HepG2 (cell line): Measurements from ENCODE around the gene CIAO3. TPM values are rescaled to one million over a fixed set of nuclear protein-coding genes. Genes with fewer than 3 reads are reported as not detected.
A peak's percentile ranks its signal among the peaks of the same experiment; 100 is the strongest.

Experiments
- ATAC-seq: fragments of 200-7000 bp; cut with Tn5 transposase; 3 replicates; pipeline ENCODE4 v1.9.1; 2020; ENCODE audit warnings: mild to moderate bottlenecking, moderate library complexity
- BruUV-seq: library from RNA; stranded (reverse); fragments of 400-500 nt; replicated peaks from 2 replicates; lab custom pipeline; 2021; lab: Mats Ljungman, UMichigan
- CTCF ChIA-PET: fragments of 300-600 bp; formaldehyde crosslinking; extraction: SDS; loops from one replicate; lab custom pipeline; 2021; ENCODE audit warnings: low total read pairs, inconsistent platforms, low intra/inter-chr PET ratio; lab: Yijun Ruan, JAX
- POLR2A ChIA-PET: fragments of 350-600 bp; sonication (Branson Sonifier 250); formaldehyde crosslinking; loops from one replicate; lab custom pipeline; 2020; ENCODE audit warnings: antibody characterized with exemption, inconsistent platforms; lab: Yijun Ruan, JAX
- DNase-seq: peaks from one replicate; pipeline ENCODE4 v3.0.0-alpha.2; 2015; ENCODE audit warnings: low spot score
- FAIRE-seq: peaks from 3 replicates; lab custom pipeline; 2011; peaks lifted over from hg19 to GRCh38; lab: Jason Lieb, UNC
- H2AFZ ChIP-seq: one replicate; pipeline ENCODE4 v1.6.1; 2011; ENCODE audit warnings: low read length, inconsistent platforms
- H3K27ac ChIP-seq: fragments of 300-600 bp; 3 replicates; pipeline ENCODE4 v1.8.0; 2011; ENCODE audit warnings: mixed run types, mild to moderate bottlenecking, mixed read lengths, low read length, inconsistent platforms; ENCODE audit not compliant: insufficient read depth; ENCODE audit errors: extremely low read length
- H3K27me3 ChIP-seq, 2 experiments: fragments of 200-600 bp in 1 of 2; 2 replicates in 1 of 2; 3 replicates in 1 of 2; pipeline versions ENCODE4 v1.6.0 to v1.8.0; 2011; ENCODE audit warnings: low read length in 2 of 2, mild to moderate bottlenecking in 2 of 2, moderate library complexity in 2 of 2, inconsistent platforms in 1 of 2; ENCODE audit not compliant: insufficient read depth in 2 of 2, control insufficient read depth in 1 of 2
- H3K36me3 ChIP-seq, 2 experiments: fragments of 200-600 bp in 1 of 2; replicated peaks in 1 of 2; 2 replicates in 1 of 2; 3 replicates in 1 of 2; pipeline versions ENCODE4 v1.5.1 to v1.8.0; 2011; ENCODE audit warnings: low read length in 2 of 2, inconsistent platforms in 1 of 2; ENCODE audit not compliant: insufficient read depth in 2 of 2, control insufficient read depth in 1 of 2
- H3K4me1 ChIP-seq: 2 replicates; pipeline ENCODE4 v1.5.1; 2012; ENCODE audit warnings: low read length, inconsistent platforms; ENCODE audit not compliant: insufficient read depth
- H3K4me2 ChIP-seq: 2 replicates; pipeline ENCODE4 v1.6.0; 2011; ENCODE audit warnings: low read depth, low read length, inconsistent platforms
- H3K4me3 ChIP-seq, 3 experiments: fragments of 200-600 bp in 1 of 3; sonication (generic), shearing (Covaris generic) in 1 of 3; replicated peaks in 1 of 3; 2 replicates each; pipeline ENCODE4 v1.5.1; 2011 to 2016; ENCODE audit warnings: low read length in 3 of 3, inconsistent platforms in 2 of 3, low read depth in 2 of 3, mild to moderate bottlenecking in 2 of 3, control low read depth in 1 of 3, mixed read lengths in 1 of 3; ENCODE audit not compliant: insufficient read depth in 1 of 3
- H3K79me2 ChIP-seq: one replicate; pipeline ENCODE4 v1.6.1; 2011; ENCODE audit warnings: low read length, inconsistent platforms; ENCODE audit not compliant: insufficient read depth
- H3K9ac ChIP-seq: 2 replicates; pipeline ENCODE4 v1.6.0; 2011; ENCODE audit warnings: mild to moderate bottlenecking, low read depth, low read length, inconsistent platforms; ENCODE audit not compliant: insufficient read depth
- H3K9me3 ChIP-seq: 2 replicates; pipeline ENCODE4 v1.5.1; 2012; ENCODE audit warnings: mild to moderate bottlenecking, low read length
- H4K20me1 ChIP-seq: 2 replicates; pipeline ENCODE4 v1.6.0; 2011; ENCODE audit warnings: inconsistent platforms, mild to moderate bottlenecking, low read length, moderate library complexity; ENCODE audit not compliant: insufficient read depth
- AGO1 ChIP-seq: fragments of 200-400 bp; formaldehyde crosslinking; IDR thresholded peaks from 2 replicates; pipeline ENCODE4 v1.6.1; 2017; ENCODE audit warnings: mild to moderate bottlenecking, low read depth, low read length, moderate library complexity; ENCODE audit not compliant: poor library complexity, severe bottlenecking
- AGO2 ChIP-seq: fragments of 200-400 bp; formaldehyde crosslinking; optimal IDR thresholded peaks from 2 replicates; pipeline ENCODE3; 2017; ENCODE audit warnings: mild to moderate bottlenecking, low read depth, low read length, moderate library complexity
- PTBP1 ChIP-seq: fragments of 200-400 bp; formaldehyde crosslinking; IDR thresholded peaks from 2 replicates; pipeline ENCODE4 v1.6.1; 2018; ENCODE audit warnings: low read length, low read depth; ENCODE audit not compliant: poor library complexity, severe bottlenecking
- ZBTB49 ChIP-seq: sonication (generic); formaldehyde crosslinking; IDR thresholded peaks from 2 replicates; pipeline ENCODE4 v1.4.0; 2020; ENCODE audit warnings: missing genetic modification reagents, borderline replicate concordance
- WGBS: methylation state at CpG from one replicate; pipeline ENCODE4 v1.1.6; 2017; ENCODE audit warnings: low lambda C conversion rate; 5-methylcytosine and 5-hydroxymethylcytosine counted together
- in situ Hi-C: cut with HindIII; loops from 2 replicates; pipeline ENCODE4 v1.10.0; 2017; ENCODE audit warnings: low pct_unique_long_range_greater_than_20kb; ENCODE audit not compliant: extremely low pct_ligation_motif_present
- intact Hi-C: fragments of 100-400 bp; cut with micrococcal nuclease; formaldehyde crosslinking; loops from one replicate; pipeline ENCODE4 v1.10.0; 2022; ENCODE audit not compliant: unreplicated experiment
- polyA plus RNA-seq, 8 experiments: library from polyadenylated mRNA; depleted of rRNA in 3 of 8; stranded (reverse) in 7 of 8; unstranded in 1 of 8; fragments of >200 nt; fragmentation: Illumina TruSeq in 4 of 8; extraction: Trizol in 4 of 8; gene quantifications; 2 replicates each; pipeline versions ENCODE4 v1.2.1 to v1.2.3, GENCODE V29; 2011 to 2016; ENCODE audit warnings: low read depth in 4 of 8, missing spikeins in 1 of 8, mixed read lengths in 1 of 8; ENCODE audit not compliant: insufficient read depth in 1 of 8
- total RNA-seq, 5 experiments: library from RNA; depleted of rRNA; stranded (reverse); fragments of >200 nt; fragmentation: Illumina TruSeq; extraction: Trizol; gene quantifications; 2 replicates each; pipeline ENCODE4 v1.2.3, GENCODE V29; 2016; ENCODE audit warnings: low read depth in 1 of 5

The CIAO3 gene
- total and polyA plus RNA-seq, 2 of the 13 experiments (the other 11 are each of a cell fraction or from before 2014, with no cell fraction given): 21.7 to 25.0 TPM

- Histone ChIP-seq H3K9me3 (no peaks in the 10 kb centered on the region), H3K4me3 (no peak overlapping the region), H3K27me3 (peaks cover 0 to 3% of the 10 kb centered on the region in 2 experiments; a peak in 1 of 5 replicates), H4K20me1 (no peaks in the 10 kb centered on the region), H3K79me2 (peaks cover 2% of the 10 kb centered on the region), H3K27ac (no peak overlapping the region), H3K4me1 (peaks cover 19% of the 10 kb centered on the region), H3K36me3 (peaks cover 8% of the 10 kb centered on the region in 2 experiments; a peak in 3 of 5 replicates), H2AFZ (no peak overlapping the region), H3K9ac (no peak overlapping the region), H3K4me2 (no peak overlapping the region)
- in situ Hi-C loops (no loop called here), intact Hi-C loops (no loop called here)
- DNase-seq: no peak
- ChIA-PET CTCF (no interaction called here), POLR2A (no interaction called here)
- 100% methylated on average over 10 of the region's 19 CpGs for WGBS
- no peak for ATAC-seq
- no peak for FAIRE-seq
- no TSS peak for BruUV-seq
- TF ChIP-seq PTBP1 (no peak), AGO1 (peak; percentile 60), ZBTB49 (CRISPR knock-in tag) (no peak), AGO2 (peak; percentile 44)
- TF ChIP-seq, all 625 proteins: peak for 2
Measured at GRCh38 chr16:687499-687898, 53.3 kb downstream of the CIAO3 start.
